C1 segment of cervical spinal cord (tissue), 14 donors: ENCODE results near the gene RNLS.

Experiments used
- DNase-seq, 14 donors: peaks; one replicate each; lab custom pipeline; 2025; lab: John Stamatoyannopoulos, UW

The RNLS gene

DNA sequence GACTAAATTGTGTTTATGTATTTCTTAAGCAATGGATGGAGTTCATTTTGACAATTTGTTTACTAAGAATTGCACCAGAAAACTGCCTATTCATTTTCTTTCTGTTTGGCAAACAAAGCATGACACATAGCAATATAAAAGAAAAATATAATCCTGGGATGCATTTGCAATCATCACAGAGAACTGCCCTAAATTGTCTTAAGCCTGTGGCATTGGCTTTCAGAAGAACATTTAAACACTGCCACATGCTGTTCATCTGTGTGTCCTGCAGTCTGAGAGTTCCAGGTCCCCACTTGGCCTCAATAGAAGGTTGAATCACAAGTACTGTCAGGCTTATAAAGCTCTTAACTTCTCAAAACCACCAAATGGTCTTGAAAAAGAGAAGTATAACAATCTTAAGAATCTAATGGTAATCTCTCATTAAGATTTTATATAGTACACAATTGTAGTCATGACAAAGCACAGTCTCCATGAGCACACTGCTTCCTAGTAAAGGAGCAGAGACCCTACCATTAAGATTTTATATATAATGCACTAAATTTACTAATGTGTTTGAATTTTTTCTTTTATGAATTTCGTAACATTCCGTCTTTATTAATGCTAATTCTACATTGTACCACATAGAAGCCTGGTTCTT, 29.9 kb downstream of the RNLS start:
- DNase-seq, result peak in 5 of 14 donors; percentile 2 to 63 (median 4)

- no peak for DNase-seq
Measured at GRCh38 chr10:88551246-88551645, 31.9 kb downstream of the RNLS start.

GRCh38 chr10:88546497-88546896, 36.6 kb downstream of the RNLS start:
- no peak for DNase-seq

- no peak for DNase-seq
Measured at GRCh38 chr10:88545359-88545758, 37.8 kb downstream of the RNLS start.

DNA sequence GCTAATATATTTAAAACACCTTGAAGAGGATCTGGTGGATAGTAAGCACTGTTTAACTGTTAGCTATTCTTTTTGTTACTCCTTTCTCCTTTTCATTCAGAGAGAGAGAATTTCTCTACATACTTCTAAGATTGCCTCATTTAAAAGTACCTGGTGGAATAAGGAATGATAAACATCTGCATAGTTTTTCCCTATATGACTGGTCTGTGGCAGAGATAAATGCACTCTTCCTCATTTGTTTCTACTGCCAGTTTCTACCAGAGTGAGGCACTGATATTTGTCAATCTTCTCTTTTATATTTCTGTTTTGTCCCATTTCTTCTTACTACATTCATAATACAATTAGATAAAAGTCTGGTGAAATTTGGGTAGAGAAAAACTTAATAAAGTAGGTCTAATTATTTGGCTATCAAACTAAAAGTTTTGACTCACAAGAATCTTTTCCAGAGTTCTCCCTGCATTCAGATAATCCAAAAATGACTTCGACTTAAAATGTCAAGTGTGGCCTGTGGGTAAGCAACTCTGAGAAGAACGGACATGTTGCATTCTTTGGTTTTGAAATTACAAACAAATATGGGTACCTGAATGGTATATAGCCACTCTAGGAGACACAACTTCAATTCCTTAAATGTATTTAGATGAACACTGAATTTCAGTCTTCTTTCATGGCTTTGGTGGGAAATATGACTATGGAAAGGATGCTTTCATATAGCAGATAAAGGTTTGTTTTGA, 38.8 kb downstream of the RNLS start:
- DNase-seq, result no peak

DNA sequence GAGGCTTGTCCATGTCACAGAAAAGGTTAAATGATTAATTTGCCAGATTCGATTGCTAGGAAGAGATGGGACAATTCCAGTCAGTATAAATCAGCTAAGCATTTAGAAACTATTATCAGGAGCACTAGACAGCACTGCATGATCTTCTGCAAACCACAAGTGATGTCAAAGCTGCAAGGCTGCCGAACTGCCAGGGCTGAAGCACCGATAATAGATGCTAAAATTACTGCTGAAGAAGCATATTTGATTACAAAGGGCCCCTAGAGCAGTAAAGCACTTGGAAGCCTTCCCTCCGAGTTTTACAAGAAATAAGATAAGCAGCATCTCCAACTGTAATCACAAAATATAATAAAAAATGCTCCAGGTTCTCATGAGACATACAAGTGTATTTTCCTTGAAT, 40.6 kb downstream of the RNLS start:
- DNase-seq, result no peak

DNA sequence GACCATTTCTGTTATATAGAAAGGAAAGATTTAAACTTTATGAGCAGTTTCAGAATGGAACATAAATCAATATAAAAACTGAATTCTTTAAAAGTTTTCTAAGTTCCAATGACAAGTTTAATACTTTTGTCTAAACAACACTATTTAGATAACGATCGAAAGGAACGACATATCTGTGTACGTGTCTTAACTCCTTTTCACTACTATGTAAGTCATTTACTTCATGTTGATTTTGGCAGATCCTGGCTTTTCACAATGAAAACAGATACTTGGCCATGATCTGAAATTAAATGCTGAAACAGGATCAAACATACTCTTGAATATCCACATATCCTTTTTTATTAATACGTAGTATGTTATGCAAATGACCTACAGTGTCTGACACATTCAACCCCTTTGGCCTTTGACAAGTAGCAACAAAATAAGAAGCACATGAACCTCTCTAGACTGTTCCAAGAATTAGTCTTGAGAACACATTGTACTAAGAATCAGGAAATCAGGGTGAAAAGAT, 41.9 kb downstream of the RNLS start:
- no peak for DNase-seq

DNA sequence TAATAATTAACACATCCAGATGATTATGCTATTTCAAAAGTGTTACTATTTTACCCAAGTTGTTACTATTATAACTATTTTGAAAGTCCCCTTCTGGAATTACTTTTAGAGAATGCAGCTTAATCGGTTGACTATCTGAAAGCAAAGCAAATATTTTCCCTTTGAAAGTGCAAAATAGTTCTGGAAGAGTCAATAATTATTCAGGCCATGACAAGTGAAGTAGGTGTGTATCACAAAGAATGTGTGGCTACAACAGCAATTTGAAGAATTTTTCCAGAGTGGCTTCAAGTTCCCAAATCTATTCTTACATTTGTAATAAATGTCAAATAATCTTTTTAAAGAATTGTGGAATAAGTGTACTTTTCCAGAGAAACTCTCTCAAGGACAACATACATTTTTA, 42.8 kb downstream of the RNLS start:
- DNase-seq, result no peak

DNA sequence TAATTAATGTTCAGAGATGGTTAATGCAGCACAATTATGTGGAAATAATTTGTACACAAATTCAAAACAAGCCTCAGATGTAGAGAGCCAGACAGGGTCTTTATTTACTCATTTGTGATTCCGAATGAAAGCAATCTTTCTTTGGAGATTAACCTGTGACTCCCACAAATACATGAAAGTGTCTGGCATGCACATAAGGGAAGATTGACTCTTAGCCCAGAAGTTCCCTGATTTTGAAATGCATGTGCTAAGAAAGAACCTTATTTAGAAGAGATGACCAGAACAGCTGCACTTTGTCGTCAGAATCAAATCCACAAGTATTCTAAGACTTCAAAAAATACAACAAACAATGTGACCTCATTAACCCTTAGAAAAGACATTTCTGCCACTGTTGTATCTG, 45.1 kb downstream of the RNLS start:
- DNase-seq, result no peak

DNA sequence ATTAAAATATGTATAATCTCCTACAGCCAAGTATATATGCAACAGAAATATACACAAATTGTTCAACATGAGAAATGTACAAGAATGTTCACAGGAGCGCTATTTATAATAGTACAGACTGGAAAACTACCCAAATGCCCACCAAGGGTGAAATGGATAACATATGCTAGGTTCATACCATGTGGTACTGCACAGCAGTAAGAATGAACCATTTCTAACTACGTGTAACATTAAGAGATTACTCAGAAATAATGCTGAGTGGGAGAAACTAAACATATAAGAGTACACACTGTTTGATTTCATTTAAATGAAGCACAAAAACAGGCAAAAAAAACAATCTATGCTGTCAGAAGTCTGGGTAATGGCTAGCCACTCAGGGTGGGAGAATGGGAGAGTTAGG, 45.8 kb downstream of the RNLS start:
- DNase-seq, result no peak

DNA sequence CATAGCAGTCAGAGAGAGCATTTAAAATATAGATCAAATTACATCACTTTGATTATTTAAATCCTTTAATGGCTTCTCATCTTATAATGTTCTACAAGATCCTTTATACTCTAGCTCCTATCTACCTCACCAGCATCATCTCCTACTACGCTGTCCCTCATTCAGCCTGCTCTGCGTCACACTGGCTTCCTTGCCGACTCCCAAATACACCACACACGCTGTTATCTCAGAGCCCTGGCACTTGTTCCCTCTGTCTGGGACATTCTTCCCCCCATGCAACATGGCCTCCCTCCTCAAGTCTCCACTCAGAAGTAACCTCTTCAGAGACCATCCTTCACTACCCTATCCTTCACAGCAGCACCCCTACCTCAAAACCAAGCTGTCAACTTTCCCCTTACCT, 46.7 kb downstream of the RNLS start:
- DNase-seq, result no peak

- no peak for DNase-seq
Measured at GRCh38 chr10:88534072-88534665, 48.9 kb downstream of the RNLS start.

DNA sequence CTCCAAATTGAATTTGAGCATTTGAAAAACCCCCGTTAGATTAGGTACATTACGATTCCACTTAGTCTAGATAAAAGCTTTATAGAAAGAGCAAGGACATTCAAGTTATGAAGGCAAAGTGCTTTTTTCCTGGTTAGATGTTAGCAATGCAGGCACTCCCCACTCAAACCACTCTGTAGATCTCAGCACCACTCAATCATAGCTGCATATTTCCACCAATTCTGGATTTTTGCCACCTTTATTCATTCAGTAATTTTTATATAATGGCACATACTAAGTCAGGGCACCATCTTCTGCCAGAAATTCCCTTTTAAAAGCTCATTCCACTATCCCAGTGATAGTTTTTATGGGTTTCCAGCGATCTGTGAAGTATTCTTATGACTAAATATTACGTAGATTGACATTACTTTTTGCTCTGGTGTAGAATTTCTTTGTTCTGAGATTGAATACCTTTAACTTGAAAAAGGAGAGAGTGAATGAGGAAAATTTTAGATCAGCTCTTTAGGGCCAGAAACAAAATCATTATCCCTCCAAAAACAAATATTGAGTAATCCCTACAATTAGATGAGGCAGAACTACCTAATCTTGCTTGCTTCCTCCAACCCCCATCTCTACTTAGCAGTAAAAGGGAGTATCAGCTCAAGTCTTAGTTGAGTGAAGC, 51.6 kb downstream of the RNLS start:
- no peak for DNase-seq

DNA sequence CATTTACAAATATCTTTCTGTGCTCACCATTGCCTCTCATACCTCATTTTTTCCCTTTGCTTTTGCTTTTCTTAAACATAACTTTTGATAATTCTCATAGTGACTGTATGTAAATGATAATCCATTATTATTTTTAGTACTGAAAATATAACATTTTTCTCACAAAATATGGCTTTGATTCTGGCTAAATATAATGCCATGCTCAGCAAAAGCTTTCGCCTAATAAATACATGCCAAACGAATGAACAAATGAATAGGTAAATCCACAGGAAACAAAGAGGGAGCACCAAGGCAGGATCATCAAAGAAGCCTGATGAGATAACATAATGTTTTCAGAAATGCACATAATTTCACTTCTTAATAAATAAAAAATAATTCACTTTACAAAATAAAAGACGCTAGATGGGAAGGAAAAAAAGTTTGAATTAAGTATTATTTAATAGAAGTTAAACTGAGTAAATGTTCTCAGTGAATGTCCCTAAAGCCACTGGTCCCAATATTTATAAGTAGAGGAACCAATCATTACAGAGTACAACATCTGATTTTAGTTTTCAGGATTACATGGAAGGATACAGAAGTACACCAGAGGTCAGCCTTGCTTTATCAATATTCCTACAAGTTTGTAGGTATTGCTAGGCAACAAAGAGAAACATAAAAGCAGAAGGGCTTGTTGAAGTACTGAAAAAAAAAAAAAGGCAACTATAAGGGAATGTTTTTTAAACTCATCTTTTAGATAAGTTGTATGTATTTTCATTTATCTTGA, 52.3 kb downstream of the RNLS start:
- DNase-seq, result no peak

DNA sequence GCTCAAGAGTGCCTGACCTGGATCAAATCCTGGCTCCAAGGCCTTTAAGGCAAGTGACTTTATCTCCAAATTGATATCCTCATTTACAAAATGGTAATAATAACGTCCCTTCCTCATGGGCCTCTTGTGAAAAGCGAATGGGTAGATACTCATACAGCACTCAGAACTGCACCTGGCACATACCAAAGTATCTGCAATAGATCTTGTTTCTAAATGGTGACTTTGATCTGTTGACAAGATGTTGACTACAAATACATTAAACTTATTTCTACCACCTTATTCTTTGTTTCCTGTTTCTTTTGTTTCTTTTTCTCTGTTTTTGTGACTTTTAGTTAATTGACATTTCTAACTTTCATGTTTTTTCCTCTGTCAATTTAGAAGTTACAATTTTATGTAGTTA, 53.0 kb downstream of the RNLS start:
- no peak for DNase-seq

DNA sequence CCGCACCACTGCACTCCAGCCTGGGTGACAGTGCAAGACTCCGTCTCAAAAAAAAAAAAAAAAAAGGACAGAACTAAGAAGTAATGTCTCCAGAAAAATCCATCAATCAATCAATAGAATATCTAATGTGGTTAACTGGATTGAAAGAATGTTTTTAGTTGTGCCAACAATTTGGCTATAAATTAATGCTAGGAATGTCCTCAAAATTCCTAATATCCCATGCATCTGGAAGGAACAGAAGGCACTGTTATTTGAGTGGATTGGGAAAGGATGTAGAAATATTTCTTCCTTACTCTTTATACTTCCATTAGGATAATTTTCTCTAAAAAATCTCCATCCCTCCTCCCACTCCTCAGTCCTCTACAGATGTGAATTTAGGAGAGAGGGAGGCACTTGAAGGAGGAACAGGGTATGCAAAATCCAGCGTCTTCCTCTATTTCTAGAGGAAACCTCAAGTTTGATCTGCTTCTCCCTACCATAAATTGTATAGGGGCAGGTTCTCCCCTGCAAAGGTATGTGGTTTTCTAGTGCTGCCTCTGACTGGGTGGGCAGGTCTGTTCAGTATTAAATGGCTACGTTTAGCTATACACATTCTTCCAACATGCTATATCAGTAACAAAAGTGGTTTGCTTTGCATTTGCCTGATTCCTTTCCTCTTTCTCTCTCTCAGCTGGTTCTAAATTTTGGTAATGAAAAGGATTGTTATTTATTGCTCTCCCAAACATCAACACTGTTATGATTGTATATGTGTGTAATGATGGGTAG, 54.1 kb downstream of the RNLS start:
- no peak for DNase-seq

- no peak for DNase-seq
Measured at GRCh38 chr10:88528201-88528600, 54.9 kb downstream of the RNLS start.

DNA sequence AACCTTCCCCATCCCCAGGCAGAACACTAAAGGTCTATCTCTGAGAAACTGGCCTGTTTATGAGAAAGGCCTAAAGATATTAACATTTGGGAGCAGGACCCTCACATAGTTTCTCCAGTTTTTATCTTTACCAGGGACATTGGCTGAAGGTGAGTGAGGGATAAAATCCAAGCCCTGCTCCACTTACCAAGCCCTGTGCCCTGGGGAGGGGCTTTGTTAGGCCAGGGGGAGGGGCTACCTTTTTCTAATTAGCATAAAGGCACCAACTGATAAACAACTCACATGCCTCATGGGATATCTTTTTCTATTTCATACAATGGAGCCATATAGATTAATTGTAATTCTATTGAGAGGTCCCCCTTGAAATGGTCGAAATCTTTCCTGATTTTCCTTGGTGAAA, 55.9 kb downstream of the RNLS start:
- no peak for DNase-seq

DNA sequence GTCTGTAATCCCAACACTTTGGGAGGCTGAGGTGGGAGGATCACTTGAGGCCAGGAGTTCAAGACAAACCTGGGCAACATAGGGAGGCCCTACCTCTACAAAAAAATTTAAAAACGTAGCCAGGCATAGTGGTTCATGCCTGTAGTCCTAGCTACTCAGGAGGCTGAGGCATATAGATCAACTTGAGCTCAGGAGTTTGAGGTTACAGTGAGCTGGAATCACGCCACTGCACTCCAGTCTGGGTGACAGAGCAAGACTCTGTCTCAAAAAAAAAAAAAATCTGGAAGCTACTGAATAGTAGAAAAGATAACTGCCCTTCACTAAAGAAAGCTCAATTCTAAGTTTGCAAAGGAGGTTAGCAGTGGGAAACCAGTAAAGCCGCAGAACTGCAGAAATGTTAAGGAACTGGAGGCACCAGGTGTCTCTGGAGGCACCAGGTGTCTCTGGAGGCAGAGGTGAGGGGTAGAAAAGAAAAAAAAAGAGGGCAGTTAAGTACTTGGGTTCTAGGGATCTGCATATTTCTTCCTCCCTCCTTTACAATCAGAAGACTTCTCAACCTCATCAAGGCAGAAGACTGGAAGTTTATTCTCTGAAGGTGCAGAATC, 56.5 kb downstream of the RNLS start:
- no peak for DNase-seq

DNA sequence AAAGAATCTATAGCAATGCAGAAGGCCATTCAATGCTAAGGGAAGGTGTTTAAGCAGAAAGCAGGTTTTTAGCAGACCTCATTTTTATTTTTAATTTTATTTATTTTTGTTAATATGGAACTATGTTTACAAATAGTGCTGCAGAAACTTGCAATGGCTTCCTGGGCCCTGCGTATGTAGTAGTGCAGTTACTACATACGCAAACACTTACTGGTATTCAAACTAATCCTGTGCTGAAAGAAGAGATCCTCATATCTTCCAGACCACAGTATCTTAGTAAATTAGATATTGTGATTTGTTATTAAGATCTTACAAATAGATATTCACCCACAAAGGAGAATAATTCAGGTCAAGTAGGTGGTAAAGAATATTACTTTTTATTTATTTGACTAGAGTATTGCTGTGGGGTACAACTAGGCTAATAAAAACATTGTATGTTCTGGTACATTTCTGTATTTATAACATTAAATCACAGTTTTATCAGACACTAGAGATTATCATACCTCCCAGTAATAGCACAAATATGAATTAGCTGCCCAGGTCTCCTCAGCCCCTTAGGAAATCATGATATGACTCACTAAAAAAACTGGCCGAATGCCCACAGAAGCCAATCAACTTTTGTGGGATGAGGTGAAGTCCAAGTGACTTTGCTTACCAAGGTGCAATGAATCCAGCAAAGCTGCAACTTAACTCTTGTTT, 57.6 kb downstream of the RNLS start:
- DNase-seq, result no peak
